COLO829 (cell line): ENCODE data around the gene STPG3.
"Not testable (repeated sequence)": the region's sequence is repeated elsewhere in the genome, so short reads cannot be mapped to it uniquely, and the experiment has no call there.

Experiments
- DNase-seq: peaks from one replicate; pipeline ENCODE4 v3.0.0; 2012; ENCODE audit warnings: low spot score

Gene STPG3

GRCh38 chr9:137234055-137234697, 16.9 kb upstream of the STPG3 start:
- DNase-seq = no peak

GRCh38 chr9:137234758-137235423, 16.2 kb upstream of the STPG3 start:
- DNase-seq = no peak

- DNase-seq = no peak
Observed at GRCh38 chr9:137235424-137236237, 15.5 kb upstream of the STPG3 start.

- DNase-seq = peak; percentile 88
Observed at GRCh38 chr9:137236238-137236935, 14.7 kb upstream of the STPG3 start.

GRCh38 chr9:137236936-137237421, 14.1 kb upstream of the STPG3 start:
- DNase-seq = no peak

- DNase-seq = no peak
Observed at GRCh38 chr9:137237759-137238726, 13.0 kb upstream of the STPG3 start.

- DNase-seq = not testable (repeated sequence)
Observed at GRCh38 chr9:137239541-137240200, 11.4 kb upstream of the STPG3 start.

GRCh38 chr9:137240318-137240840, 10.7 kb upstream of the STPG3 start:
- DNase-seq = peak; percentile 61

- DNase-seq = peak; percentile 100
Observed at GRCh38 chr9:137240841-137241489, 10.1 kb upstream of the STPG3 start, which contains the start of gene TUBB4B. Gene TUBB4B (plus strand): TSS chr9:137241287. CDS start chr9:137241361, 74 bp downstream.

- DNase-seq = no peak
Observed at GRCh38 chr9:137241490-137242268, 9.4 kb upstream of the STPG3 start.

- no peak for DNase-seq
Observed at GRCh38 chr9:137242269-137243203, 8.6 kb upstream of the STPG3 start.

GRCh38 chr9:137243266-137243625, 7.8 kb upstream of the STPG3 start:
- not testable (repeated sequence) for DNase-seq

GRCh38 chr9:137243626-137244485, 7.2 kb upstream of the STPG3 start:
- DNase-seq = no peak

GRCh38 chr9:137244486-137245449, 6.3 kb upstream of the STPG3 start:
- no peak for DNase-seq
